Calu3 (cell line): Measurements from ENCODE around the gene FURIN. TPM values are rescaled to one million over a fixed set of nuclear protein-coding genes. Genes with fewer than 3 reads are reported as not detected.

Experiments used
- BruUV-seq: library from RNA; stranded (reverse); fragments of 400-500 nt; replicated peaks from 2 replicates; lab custom pipeline; 2021; lab: Mats Ljungman, UMichigan
- CTCF ChIA-PET: fragments of 300-600 bp; sonication (Branson Sonifier 250); formaldehyde crosslinking; loops from one replicate; lab custom pipeline; 2022; ENCODE audit warnings: antibody characterized with exemption; lab: Charles Lee
- DNase-seq: peaks from one replicate; pipeline ENCODE4 v3.0.0; 2022
- H3K27ac Mint-ChIP-seq: one replicate; pipeline ENCODE4 v1.8.0; 2022; ENCODE audit warnings: mixed read lengths; ENCODE audit not compliant: unreplicated experiment
- H3K27me3 Mint-ChIP-seq: one replicate; pipeline ENCODE4 v1.8.0; 2022; ENCODE audit warnings: mixed read lengths; ENCODE audit not compliant: unreplicated experiment
- H3K36me3 Mint-ChIP-seq: one replicate; pipeline ENCODE4 v1.8.0; 2022; ENCODE audit warnings: mild to moderate bottlenecking, moderate library complexity, mixed read lengths; ENCODE audit not compliant: insufficient read depth, unreplicated experiment
- H3K4me1 Mint-ChIP-seq: one replicate; pipeline ENCODE4 v1.8.0; 2022; ENCODE audit warnings: mild to moderate bottlenecking, low read depth, mixed read lengths; ENCODE audit not compliant: unreplicated experiment
- H3K4me3 Mint-ChIP-seq: one replicate; pipeline ENCODE4 v1.8.0; 2022; ENCODE audit warnings: mild to moderate bottlenecking, low read depth, moderate library complexity, mixed read lengths; ENCODE audit not compliant: unreplicated experiment
- H3K9me3 Mint-ChIP-seq: one replicate; pipeline ENCODE4 v1.8.0; 2022; ENCODE audit warnings: low read depth, mixed read lengths; ENCODE audit not compliant: unreplicated experiment
- CTCF ChIP-seq: fragments of 200-600 bp; IDR thresholded peaks from one replicate; pipeline ENCODE4 v1.8.0; 2022; ENCODE audit warnings: antibody characterized with exemption; ENCODE audit not compliant: unreplicated experiment
- intact Hi-C: fragments of 100-400 bp; cut with micrococcal nuclease; formaldehyde crosslinking; loops from one replicate; pipeline ENCODE4 v1.10.0; 2022; ENCODE audit not compliant: unreplicated experiment
- total RNA-seq: library from RNA; stranded (reverse); gene quantifications from 2 replicates; pipeline ENCODE4 v1.2.3, GENCODE V29; 2022

FURIN gene
- total RNA-seq, 1 experiment from 2014 or later = 76.6 TPM

DNA sequence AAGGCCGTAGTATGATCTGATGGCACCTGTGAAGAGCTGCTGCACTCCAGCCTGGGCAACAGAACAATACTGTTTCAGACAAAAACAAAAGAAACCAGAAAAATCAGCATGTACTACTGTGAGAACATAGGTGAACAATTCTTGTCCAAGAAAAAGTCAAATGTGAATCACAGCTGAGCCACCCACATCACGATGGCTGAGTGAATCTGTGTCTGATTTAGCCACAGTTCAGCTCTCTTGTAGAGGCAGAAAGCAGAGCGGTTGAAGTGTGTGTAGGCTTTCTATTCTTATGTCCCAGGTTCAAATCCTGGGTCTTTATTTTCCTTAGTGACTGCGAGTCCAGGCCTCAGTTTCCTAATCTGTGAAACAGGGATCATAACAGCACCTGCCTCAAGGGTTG lies 4.4 kb upstream of the FURIN start:
- no peak overlapping the region for H3K27ac Mint-ChIP-seq
- H3K27me3 Mint-ChIP-seq = no peaks in the 10 kb centered on the region
- peaks cover 46% of the 10 kb centered on the region for H3K4me1 Mint-ChIP-seq
- BruUV-seq = no TSS peak
- CTCF ChIA-PET = interaction anchor here (0.5 kb wide), 1 partner anchor 10 kb away, joined by 3 read pairs; no protein-coding TSS in a partner anchor
- peaks cover 5% of the 10 kb centered on the region for H3K36me3 Mint-ChIP-seq
- no peak for TF ChIP-seq CTCF
- H3K9me3 Mint-ChIP-seq = no peaks in the 10 kb centered on the region
- intact Hi-C loops = no loop called here
- no peak for DNase-seq
- no peak overlapping the region for H3K4me3 Mint-ChIP-seq

DNA sequence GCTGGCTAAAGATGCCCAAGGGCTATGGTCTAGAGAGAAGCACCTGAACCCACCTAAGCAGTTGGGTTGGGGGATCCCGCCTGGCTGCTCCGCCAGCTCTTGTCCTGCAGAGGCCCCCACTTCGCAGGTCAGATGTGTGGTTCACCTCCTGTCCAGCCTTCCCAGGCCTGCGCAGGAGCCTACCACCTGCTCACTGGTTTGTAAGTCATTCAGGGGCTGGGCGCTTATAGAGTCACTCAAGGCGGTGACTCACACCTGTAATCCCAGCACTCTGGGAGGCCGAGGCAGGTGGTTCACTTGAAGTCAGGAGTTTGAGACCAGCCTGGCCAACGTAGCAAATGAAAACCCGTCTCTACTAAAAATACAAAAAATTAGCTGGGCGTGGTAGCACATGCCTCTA lies 3.9 kb upstream of the FURIN start:
- H3K9me3 Mint-ChIP-seq = no peaks in the 10 kb centered on the region
- CTCF ChIA-PET = interaction anchor here (0.5 kb wide), 1 partner anchor 11 kb away, joined by 3 read pairs; no protein-coding TSS in a partner anchor
- no peak for DNase-seq
- no peak for TF ChIP-seq CTCF
- peaks cover 8% of the 10 kb centered on the region for H3K36me3 Mint-ChIP-seq
- peaks cover 46% of the 10 kb centered on the region for H3K4me1 Mint-ChIP-seq
- intact Hi-C loops = no loop called here
- H3K4me3 Mint-ChIP-seq = no peak overlapping the region
- no TSS peak for BruUV-seq
- no peak overlapping the region for H3K27ac Mint-ChIP-seq
- H3K27me3 Mint-ChIP-seq = no peaks in the 10 kb centered on the region

- no peak overlapping the region for H3K27ac Mint-ChIP-seq
- H3K9me3 Mint-ChIP-seq = no peaks in the 10 kb centered on the region
- H3K36me3 Mint-ChIP-seq = peaks cover 20% of the 10 kb centered on the region
- H3K27me3 Mint-ChIP-seq = no peaks in the 10 kb centered on the region
- no peak for DNase-seq
- CTCF ChIA-PET = no interaction called here
- no peak for TF ChIP-seq CTCF
- H3K4me1 Mint-ChIP-seq = peaks cover 46% of the 10 kb centered on the region
- intact Hi-C loops = no loop called here
- H3K4me3 Mint-ChIP-seq = no peak overlapping the region
- no TSS peak for BruUV-seq
These were observed 2.7 kb upstream of the FURIN start for GRCh38 chr15:90865702-90866101.

DNA sequence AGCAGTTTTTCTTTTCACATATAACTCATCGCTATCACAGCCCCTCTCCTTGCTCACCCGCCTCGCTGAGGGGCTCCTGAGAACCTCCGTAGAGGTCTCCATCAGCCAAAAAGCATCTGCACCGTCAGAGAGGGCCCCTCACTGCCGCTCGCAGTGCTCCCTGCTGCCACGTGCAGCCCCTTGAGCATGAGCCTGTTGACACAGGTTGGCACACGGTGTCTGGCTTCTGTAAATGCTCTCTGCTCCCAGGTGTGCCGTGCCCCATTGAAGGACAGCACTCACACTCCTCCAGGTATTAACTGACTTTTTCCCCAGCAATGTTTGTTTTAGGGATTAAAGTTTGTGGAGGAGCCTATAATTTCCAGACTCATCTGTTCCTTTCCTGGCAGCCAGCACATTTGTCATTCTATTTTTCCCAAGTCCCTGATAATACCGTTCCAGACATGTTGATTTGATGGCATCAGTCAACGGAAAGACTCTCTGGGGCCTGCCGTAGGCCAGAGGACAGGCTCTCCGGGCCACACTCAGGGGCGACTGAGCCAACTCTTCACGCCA lies 2.1 kb upstream of the FURIN start:
- H3K27me3 Mint-ChIP-seq = no peaks in the 10 kb centered on the region
- H3K4me1 Mint-ChIP-seq = peaks cover 45% of the 10 kb centered on the region
- TF ChIP-seq CTCF = no peak
- no TSS peak for BruUV-seq
- H3K27ac Mint-ChIP-seq = no peak overlapping the region
- H3K9me3 Mint-ChIP-seq = no peaks in the 10 kb centered on the region
- no peak overlapping the region for H3K4me3 Mint-ChIP-seq
- no peak for DNase-seq
- peaks cover 26% of the 10 kb centered on the region for H3K36me3 Mint-ChIP-seq
- intact Hi-C loops = no loop called here
- CTCF ChIA-PET = no interaction called here
